Measurements from ENCODE around the gene C1QTNF3. TPM values are rescaled to one million over a fixed set of nuclear protein-coding genes. Genes with fewer than 3 reads are reported as not detected.

Gene C1QTNF3
- total RNA-seq, 1 donor from 2014 or later: 9.8 TPM

- Mint-ChIP-seq H3K4me1 (no peaks in the 10 kb centered on the region), H3K36me3 (peaks cover 26% of the 10 kb centered on the region), H3K27ac (no peak overlapping the region), H3K27me3 (ENCODE audit: low read depth) (no peaks in the 10 kb centered on the region), H3K4me3 (no peak overlapping the region), H3K9me3 (no peaks in the 10 kb centered on the region)
- DNase-seq (ENCODE audit: low spot score in 2 of 2, unreplicated experiment in 2 of 2): no peak
- TF ChIP-seq, protein P1, sequence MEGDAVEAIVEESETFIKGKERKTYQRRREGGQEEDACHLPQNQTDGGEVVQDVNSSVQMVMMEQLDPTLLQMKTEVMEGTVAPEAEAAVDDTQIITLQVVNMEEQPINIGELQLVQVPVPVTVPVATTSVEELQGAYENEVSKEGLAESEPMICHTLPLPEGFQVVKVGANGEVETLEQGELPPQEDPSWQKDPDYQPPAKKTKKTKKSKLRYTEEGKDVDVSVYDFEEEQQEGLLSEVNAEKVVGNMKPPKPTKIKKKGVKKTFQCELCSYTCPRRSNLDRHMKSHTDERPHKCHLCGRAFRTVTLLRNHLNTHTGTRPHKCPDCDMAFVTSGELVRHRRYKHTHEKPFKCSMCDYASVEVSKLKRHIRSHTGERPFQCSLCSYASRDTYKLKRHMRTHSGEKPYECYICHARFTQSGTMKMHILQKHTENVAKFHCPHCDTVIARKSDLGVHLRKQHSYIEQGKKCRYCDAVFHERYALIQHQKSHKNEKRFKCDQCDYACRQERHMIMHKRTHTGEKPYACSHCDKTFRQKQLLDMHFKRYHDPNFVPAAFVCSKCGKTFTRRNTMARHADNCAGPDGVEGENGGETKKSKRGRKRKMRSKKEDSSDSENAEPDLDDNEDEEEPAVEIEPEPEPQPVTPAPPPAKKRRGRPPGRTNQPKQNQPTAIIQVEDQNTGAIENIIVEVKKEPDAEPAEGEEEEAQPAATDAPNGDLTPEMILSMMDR (IDR thresholded peaks at IDR 0.05; ENCODE audit: unreplicated experiment): no peak
Measured at GRCh38 chr5:34051374-34051980, 8.5 kb upstream of the C1QTNF3 start.

- Mint-ChIP-seq H3K27me3 (ENCODE audit: low read depth) (peaks cover 4% of the 10 kb centered on the region), H3K4me1 (peaks cover 7% of the 10 kb centered on the region), H3K36me3 (peaks cover 25% of the 10 kb centered on the region), H3K4me3 (no peak overlapping the region), H3K27ac (no peak overlapping the region), H3K9me3 (no peaks in the 10 kb centered on the region)
- TF ChIP-seq, protein P1 (IDR thresholded peaks at IDR 0.05; ENCODE audit: unreplicated experiment): no peak
- DNase-seq (ENCODE audit: low spot score in 2 of 2, unreplicated experiment in 2 of 2): no peak
Measured at GRCh38 chr5:34047774-34048572, 5.0 kb upstream of the C1QTNF3 start.

GRCh38 chr5:34047143-34047542, 4.1 kb upstream of the C1QTNF3 start:
- H3K4me1 Mint-ChIP-seq: peaks cover 15% of the 10 kb centered on the region
- TF ChIP-seq, protein P1 (IDR thresholded peaks at IDR 0.05; ENCODE audit: unreplicated experiment): no peak
- no peak overlapping the region for H3K27ac Mint-ChIP-seq
- H3K27me3 Mint-ChIP-seq (ENCODE audit: low read depth): peaks cover 4% of the 10 kb centered on the region
- H3K9me3 Mint-ChIP-seq: no peaks in the 10 kb centered on the region
- no peak overlapping the region for H3K4me3 Mint-ChIP-seq
- DNase-seq (ENCODE audit: low spot score in 2 of 2, unreplicated experiment in 2 of 2): no peak
- H3K36me3 Mint-ChIP-seq: peaks cover 25% of the 10 kb centered on the region

DNA sequence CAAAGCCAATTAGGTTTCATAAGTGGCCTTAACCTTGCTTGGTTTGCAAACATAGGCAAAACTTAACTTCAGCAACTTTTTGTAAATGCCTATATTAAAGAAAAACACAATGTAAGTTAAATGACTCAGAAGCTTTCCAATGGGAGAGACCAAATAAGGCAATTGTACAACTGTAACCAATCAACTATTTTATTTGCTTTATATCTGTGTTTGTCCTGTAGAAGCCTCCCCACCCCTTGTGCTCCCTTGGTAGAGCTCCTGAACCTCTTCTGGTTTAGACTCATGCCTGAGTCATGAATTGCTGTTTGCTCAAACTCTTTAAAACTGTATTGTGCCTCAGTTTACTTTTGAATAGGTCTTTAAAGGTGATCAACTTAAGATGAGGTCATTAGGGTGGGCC, 3.0 kb upstream of the C1QTNF3 start:
- Mint-ChIP-seq H3K4me3 (no peak overlapping the region), H3K36me3 (peaks cover 16% of the 10 kb centered on the region), H3K4me1 (peaks cover 15% of the 10 kb centered on the region), H3K9me3 (no peaks in the 10 kb centered on the region), H3K27me3 (ENCODE audit: low read depth) (peaks cover 6% of the 10 kb centered on the region), H3K27ac (no peak overlapping the region)
- DNase-seq (ENCODE audit: low spot score in 2 of 2, unreplicated experiment in 2 of 2): no peak
- TF ChIP-seq, protein P1 (IDR thresholded peaks at IDR 0.05; ENCODE audit: unreplicated experiment): no peak

DNA sequence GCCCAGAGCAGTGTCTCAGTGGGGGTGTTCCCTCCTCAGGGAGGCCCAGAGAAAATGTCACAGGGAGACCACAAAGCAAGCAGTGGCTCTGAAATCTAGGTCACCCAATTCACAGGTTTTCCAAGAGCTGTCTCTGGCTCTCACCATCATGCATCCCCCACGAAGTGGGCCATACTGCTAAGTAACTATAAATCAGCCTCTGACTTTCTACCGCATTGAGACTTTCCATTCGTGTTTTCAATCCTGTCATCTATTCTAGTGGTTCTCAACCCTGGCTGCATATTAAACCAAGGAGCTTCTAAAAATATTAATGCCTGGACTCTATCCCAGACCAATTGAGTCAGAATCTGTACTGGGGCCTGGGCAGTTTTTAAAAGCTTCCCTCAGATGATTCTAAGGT, 2.0 kb upstream of the C1QTNF3 start:
- no peak overlapping the region for H3K27ac Mint-ChIP-seq
- H3K4me3 Mint-ChIP-seq: no peak overlapping the region
- peaks cover 6% of the 10 kb centered on the region for H3K36me3 Mint-ChIP-seq
- DNase-seq (ENCODE audit: low spot score in 2 of 2, unreplicated experiment in 2 of 2): no peak
- TF ChIP-seq, protein P1 (IDR thresholded peaks at IDR 0.05; ENCODE audit: unreplicated experiment): no peak
- H3K27me3 Mint-ChIP-seq (ENCODE audit: low read depth): peaks cover 6% of the 10 kb centered on the region
- H3K9me3 Mint-ChIP-seq: no peaks in the 10 kb centered on the region
- H3K4me1 Mint-ChIP-seq: peaks cover 15% of the 10 kb centered on the region

Data from mesothelial cell of epicardium (in vitro differentiated cells).